Uterus (tissue), 4 donors: ENCODE measurements around the gene SSTR3. TPM values are rescaled to one million over a fixed set of nuclear protein-coding genes. Genes with fewer than 3 reads are reported as not detected.

Experiments
- DNase-seq, 2 donors: peaks; one replicate each; pipeline ENCODE4 v3.0.0-alpha.2; 2019 to 2020
- H3K27ac ChIP-seq, 2 donors: fragments of 200-600 bp; sonication (generic); 1 replicate in 1 of 2; 2 replicates in 1 of 2; pipeline ENCODE4 v1.5.1; 2016 to 2018
- H3K27me3 ChIP-seq, 2 donors: fragments of 200-600 bp; sonication (generic); one replicate each; pipeline ENCODE4 v1.5.1; 2018 to 2019; ENCODE audit warnings: control low read depth in 1 of 2
- H3K36me3 ChIP-seq, 2 donors: fragments of 200-600 bp; sonication (generic); one replicate each; pipeline ENCODE4 v1.5.1; 2019; ENCODE audit warnings: control low read depth in 1 of 2
- H3K4me1 ChIP-seq, 2 donors: fragments of 200-600 bp; sonication (generic); one replicate each; pipeline ENCODE4 v1.5.1; 2018 to 2019; ENCODE audit warnings: control low read depth in 1 of 2
- H3K4me3 ChIP-seq, 2 donors: fragments of 200-600 bp; sonication (generic); 1 replicate in 1 of 2; 2 replicates in 1 of 2; pipeline ENCODE4 v1.5.1; 2018 to 2019; ENCODE audit warnings: mild to moderate bottlenecking in 1 of 2
- H3K9me3 ChIP-seq, 2 donors: fragments of 200-600 bp; sonication (generic); one replicate each; pipeline ENCODE4 v1.5.1; 2019; ENCODE audit warnings: control low read depth in 1 of 2
- POLR2A ChIP-seq, 2 donors: fragments of 450-650 bp; IDR thresholded peaks; one replicate each; pipeline ENCODE4 v1.6.1; 2016; ENCODE audit warnings: antibody characterized with exemption in 2 of 2, mild to moderate bottlenecking in 1 of 2, moderate library complexity in 1 of 2
- intact Hi-C: fragments of 100-400 bp; cut with DNase I; formaldehyde crosslinking; loops from one replicate; pipeline ENCODE4 v1.15.1; 2023; ENCODE audit warnings: low total_unique reads
- total RNA-seq, 4 donors: library from RNA; depleted of rRNA in 3 of 4; stranded (reverse); fragments of >200 nt in 3 of 4; gene quantifications; one replicate each; pipeline versions ENCODE4 v1.1.0 to v1.2.4, GENCODE V29; 2014 to 2023
- TF ChIP-seq, protein P1 (sequence below), 4 experiments: fragments of 200-600 bp in 2 of 4; fragments of 450-650 bp in 2 of 4; sonication (generic) in 2 of 4; IDR thresholded peaks; one replicate each; pipeline ENCODE4 v1.5.1; 2016 to 2019; ENCODE audit warnings: antibody characterized with exemption in 4 of 4, mild to moderate bottlenecking in 2 of 4, moderate library complexity in 1 of 4
- donor health status: DM: yes; HTN: yes; CAD: no.

SSTR3 gene
- total RNA-seq, 4 donors from 2014 or later, result under 0.01 to 5.8 (median 3.1) TPM; not detected in 1

DNA sequence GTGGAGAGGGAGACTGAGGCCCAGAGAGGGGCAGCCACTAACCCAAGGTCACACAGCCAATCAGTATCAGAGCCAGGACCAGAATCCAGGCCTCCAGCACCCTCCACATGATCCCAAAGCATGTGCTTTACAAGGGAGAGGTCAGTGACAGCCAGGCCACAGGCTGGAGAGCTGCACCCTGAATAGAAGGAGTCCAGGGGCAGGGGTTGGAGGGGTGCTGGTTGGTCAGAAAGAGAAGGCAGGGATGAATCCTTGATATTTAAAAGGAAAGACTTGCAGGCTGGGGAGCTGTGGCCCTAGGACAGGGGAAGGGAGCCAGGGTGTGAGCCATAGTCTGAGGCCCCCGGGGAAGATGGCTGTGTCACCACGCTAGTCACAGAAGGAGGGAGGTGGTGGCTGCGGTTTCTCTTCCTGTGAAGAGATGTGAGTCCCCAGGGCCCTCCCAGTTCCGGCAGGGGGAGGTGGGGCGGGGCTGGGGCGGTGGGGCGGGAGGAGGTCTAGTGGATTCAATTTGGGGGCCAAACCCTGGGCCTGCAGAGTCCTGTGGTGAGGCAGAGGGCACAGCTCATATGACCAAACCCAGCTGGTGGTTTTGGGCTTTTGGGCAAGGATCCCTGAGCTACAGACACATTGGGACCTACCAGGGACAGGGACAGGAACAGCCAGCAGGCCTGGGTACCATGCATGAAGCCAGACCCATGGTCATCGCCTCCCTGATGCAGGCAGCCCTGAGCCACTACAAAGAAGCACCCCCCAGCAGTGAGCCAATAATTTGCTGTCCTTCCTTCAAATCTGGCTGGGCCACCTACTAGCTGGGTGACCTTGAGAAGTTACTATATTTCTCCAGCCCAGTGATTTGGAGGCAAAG is 17.8 kb upstream of the SSTR3 start:
- no peaks in the 10 kb centered on the region for H3K9me3 ChIP-seq
- no peaks in the 10 kb centered on the region for H3K4me1 ChIP-seq
- no peaks in the 10 kb centered on the region for H3K27me3 ChIP-seq
- intact Hi-C loops, result no loop called here
- H3K4me3 ChIP-seq, result no peak overlapping the region
- no peaks in the 10 kb centered on the region for H3K36me3 ChIP-seq
- no peak for DNase-seq
- TF ChIP-seq, protein P1, sequence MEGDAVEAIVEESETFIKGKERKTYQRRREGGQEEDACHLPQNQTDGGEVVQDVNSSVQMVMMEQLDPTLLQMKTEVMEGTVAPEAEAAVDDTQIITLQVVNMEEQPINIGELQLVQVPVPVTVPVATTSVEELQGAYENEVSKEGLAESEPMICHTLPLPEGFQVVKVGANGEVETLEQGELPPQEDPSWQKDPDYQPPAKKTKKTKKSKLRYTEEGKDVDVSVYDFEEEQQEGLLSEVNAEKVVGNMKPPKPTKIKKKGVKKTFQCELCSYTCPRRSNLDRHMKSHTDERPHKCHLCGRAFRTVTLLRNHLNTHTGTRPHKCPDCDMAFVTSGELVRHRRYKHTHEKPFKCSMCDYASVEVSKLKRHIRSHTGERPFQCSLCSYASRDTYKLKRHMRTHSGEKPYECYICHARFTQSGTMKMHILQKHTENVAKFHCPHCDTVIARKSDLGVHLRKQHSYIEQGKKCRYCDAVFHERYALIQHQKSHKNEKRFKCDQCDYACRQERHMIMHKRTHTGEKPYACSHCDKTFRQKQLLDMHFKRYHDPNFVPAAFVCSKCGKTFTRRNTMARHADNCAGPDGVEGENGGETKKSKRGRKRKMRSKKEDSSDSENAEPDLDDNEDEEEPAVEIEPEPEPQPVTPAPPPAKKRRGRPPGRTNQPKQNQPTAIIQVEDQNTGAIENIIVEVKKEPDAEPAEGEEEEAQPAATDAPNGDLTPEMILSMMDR (IDR thresholded peaks at IDR 0.05), result no peak
- no peak for TF ChIP-seq POLR2A (IDR thresholded peaks at IDR 0.05)
- no peak overlapping the region for H3K27ac ChIP-seq

DNA sequence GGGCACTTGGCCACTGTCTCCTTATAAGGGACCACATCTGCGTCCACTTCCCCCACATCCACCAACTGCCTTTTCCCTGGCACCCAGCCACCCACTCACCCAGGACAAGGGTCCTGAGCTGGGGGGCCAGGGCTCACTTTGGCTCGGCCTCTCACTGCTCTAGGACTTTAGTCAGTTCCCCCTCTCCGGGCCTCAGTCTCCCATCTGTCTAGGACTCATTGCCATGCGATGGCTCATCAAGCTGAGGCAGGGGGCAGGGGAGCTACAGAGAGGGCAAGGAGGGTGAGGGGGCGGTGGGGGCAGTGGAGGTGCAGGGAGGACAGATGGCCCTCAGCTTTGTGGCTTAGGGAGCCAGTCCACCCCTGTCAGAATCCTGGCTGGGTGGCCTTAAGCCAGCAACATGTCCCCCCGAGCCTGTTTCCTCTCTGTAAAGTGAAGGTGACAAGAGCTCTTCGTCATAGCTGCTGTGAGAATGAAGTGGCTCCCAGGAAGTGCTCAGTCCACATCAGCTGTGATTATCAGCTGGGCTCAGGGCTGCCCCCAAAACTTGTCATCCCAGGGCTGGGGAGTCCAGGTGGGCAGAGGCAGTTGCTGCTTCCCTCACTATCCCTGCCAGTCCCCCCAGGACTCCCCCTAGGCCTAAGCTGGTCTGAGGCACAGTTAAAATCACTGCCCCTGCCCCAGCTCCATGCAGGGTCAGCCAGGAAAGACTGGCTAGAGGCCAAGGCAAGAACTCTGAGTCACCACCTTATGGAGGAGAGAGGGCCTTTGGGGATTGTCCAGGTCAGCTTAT is 16.9 kb upstream of the SSTR3 start:
- H3K4me1 ChIP-seq, result no peaks in the 10 kb centered on the region
- TF ChIP-seq, protein P1 (IDR thresholded peaks at IDR 0.05), result no peak
- TF ChIP-seq POLR2A (IDR thresholded peaks at IDR 0.05), result no peak
- no peaks in the 10 kb centered on the region for H3K27me3 ChIP-seq
- no peaks in the 10 kb centered on the region for H3K36me3 ChIP-seq
- intact Hi-C loops, result no loop called here
- no peak overlapping the region for H3K27ac ChIP-seq
- H3K9me3 ChIP-seq, result no peaks in the 10 kb centered on the region
- no peak overlapping the region for H3K4me3 ChIP-seq
- DNase-seq, result no peak

DNA sequence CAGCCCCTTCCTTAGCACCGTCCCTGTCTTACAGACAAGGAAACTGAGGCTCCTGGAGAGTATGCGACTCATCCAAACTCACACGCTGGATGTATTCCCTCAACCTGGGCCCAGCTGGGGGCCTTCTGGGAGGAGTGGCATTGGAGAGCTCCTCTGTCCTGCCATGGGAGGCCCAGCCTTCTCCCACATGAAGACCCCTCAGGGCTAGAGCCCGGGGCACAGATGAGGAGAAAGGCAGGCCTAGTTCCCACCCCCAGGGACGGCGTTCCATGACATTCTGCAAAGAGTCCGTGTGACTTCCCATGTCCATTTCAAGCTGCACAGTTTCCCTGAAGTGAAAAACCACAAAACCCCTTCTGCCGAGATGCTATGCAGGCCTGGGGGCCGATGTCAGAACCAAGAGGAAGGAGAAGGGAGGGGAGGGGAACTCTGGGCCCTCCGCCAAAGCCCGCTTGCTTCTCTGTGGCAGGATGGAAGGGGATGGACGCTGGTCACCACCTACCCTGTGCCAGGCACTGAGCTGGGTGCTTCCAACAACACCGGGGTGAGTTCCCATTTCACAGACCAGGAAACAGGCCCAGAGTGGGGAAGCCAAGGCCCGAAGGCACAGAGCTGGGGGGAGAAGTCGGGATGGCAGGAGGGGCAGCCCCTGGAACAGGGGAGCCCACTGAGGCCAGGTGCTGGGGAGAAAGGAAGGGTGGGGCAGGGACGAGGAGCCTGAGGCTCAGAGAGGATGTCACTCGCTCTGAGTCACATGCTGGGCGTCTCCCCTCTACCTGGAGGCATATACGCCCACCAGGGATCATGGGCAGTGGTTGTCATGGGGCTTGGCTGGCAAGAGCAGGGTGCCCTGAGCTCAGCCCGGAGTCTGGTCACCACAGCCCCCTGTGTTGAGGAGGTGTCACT is 16.1 kb upstream of the SSTR3 start:
- no peak for DNase-seq
- no peak overlapping the region for H3K4me3 ChIP-seq
- TF ChIP-seq, protein P1 (IDR thresholded peaks at IDR 0.05), result no peak
- no peak for TF ChIP-seq POLR2A (IDR thresholded peaks at IDR 0.05)
- H3K4me1 ChIP-seq, result no peaks in the 10 kb centered on the region
- H3K27me3 ChIP-seq, result no peaks in the 10 kb centered on the region
- intact Hi-C loops, result no loop called here
- H3K9me3 ChIP-seq, result no peaks in the 10 kb centered on the region
- no peaks in the 10 kb centered on the region for H3K36me3 ChIP-seq
- no peak overlapping the region for H3K27ac ChIP-seq

DNA sequence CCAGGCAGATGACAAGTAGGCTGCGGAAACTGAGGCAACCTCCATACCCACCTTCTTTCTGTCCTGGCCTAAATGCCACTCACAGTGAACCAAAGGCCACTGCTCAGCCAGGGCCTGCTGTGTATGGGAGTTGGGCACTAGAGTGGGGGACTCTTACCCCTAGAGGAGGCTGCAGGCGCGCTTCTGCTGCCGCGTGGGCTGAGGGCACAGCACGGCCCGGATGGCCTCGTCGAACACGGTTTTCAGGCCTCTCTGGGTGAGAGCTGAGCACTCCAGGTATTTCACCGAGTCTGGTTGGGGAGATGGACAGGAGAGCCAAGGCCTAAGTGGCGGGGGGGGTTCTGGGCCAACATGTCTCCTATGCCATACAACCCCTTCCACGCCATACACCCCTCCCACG is 14.2 kb upstream of the SSTR3 start:
- TF ChIP-seq, protein P1 (IDR thresholded peaks at IDR 0.05), result no peak
- TF ChIP-seq POLR2A (IDR thresholded peaks at IDR 0.05), result no peak
- no peaks in the 10 kb centered on the region for H3K36me3 ChIP-seq
- intact Hi-C loops, result no loop called here
- no peak for DNase-seq
- no peak overlapping the region for H3K4me3 ChIP-seq
- no peaks in the 10 kb centered on the region for H3K9me3 ChIP-seq
- H3K4me1 ChIP-seq, result no peaks in the 10 kb centered on the region
- no peak overlapping the region for H3K27ac ChIP-seq
- no peaks in the 10 kb centered on the region for H3K27me3 ChIP-seq
